22Rv1 (cell line): Measurements from ENCODE around the gene LRMDA.

ENCODE experiments used
- ZFX ChIP-seq: fragments of 450-650 bp; IDR thresholded peaks from 2 replicates; pipeline ENCODE4 v1.6.1; 2017; ENCODE audit warnings: antibody characterized with exemption, borderline replicate concordance
- TF ChIP-seq, protein P1 (sequence below): fragments of 450-650 bp; IDR thresholded peaks from 2 replicates; pipeline ENCODE4 v1.5.1; 2017; ENCODE audit warnings: mild to moderate bottlenecking

DNA sequence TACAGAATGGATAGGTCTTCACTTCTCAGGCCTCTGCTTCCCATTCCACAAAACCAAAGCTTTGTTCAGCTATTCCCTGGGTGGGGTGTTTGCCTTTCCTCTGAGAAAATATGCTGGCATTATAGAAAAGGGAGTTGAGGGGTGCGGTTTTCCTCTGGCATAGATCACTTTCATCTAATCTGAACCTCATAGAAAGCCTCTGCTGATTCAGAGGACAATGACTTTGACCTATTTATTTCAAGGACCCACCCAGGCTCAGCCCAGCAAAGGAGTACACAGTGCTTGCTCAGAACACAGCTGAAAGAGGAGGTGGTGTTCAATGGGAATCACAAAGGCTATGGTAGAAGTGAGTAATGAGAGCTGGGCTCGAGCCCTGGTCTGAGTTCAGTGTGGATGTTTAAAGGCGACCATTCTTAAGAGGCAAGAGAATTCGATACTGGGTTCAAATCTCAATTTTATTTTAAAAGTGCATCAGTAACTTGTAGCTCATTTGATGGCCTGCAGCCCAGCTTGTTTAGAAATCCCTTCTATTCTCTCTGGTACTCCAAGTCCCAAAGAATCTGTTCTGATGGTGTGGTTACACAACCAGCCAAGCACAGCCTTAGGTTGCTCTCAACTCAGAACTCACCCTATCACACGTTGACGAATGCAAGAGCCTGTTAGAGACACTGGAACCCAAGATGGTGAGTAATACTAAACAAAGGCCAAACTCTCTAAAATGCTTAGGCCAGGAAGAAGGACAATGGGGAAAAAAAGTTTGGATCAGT lies 1012.8 kb downstream of the LRMDA start:
- TF ChIP-seq, protein P1, sequence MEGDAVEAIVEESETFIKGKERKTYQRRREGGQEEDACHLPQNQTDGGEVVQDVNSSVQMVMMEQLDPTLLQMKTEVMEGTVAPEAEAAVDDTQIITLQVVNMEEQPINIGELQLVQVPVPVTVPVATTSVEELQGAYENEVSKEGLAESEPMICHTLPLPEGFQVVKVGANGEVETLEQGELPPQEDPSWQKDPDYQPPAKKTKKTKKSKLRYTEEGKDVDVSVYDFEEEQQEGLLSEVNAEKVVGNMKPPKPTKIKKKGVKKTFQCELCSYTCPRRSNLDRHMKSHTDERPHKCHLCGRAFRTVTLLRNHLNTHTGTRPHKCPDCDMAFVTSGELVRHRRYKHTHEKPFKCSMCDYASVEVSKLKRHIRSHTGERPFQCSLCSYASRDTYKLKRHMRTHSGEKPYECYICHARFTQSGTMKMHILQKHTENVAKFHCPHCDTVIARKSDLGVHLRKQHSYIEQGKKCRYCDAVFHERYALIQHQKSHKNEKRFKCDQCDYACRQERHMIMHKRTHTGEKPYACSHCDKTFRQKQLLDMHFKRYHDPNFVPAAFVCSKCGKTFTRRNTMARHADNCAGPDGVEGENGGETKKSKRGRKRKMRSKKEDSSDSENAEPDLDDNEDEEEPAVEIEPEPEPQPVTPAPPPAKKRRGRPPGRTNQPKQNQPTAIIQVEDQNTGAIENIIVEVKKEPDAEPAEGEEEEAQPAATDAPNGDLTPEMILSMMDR = no peak
- no peak for TF ChIP-seq ZFX
